ENCODE data around the gene SPG11. TPM values are rescaled to one million over a fixed set of nuclear protein-coding genes. Genes with fewer than 3 reads are reported as not detected.

The SPG11 gene
- total RNA-seq, 1 experiment from 2014 or later = 38.3 TPM

GRCh38 chr15:44670087-44670950, 6.9 kb upstream of the SPG11 start:
- Histone ChIP-seq H3K23ac (ENCODE audit: insufficient read length, low read depth, low read length) (no peak overlapping the region), H2BK5ac (ENCODE audit: insufficient read length, low read length) (no peak overlapping the region), H3K14ac (ENCODE audit: insufficient read depth, low read length) (no peak overlapping the region), H4K91ac (ENCODE audit: insufficient read length, low read depth, low read length) (no peak overlapping the region), H2BK20ac (ENCODE audit: low read depth, low read length, poor library complexity, severe bottlenecking) (no peak overlapping the region), H4K8ac (replicated peaks; ENCODE audit: insufficient read length, low read depth, low read length) (no peak overlapping the region), H2BK15ac (ENCODE audit: low read depth, low read length) (no peak overlapping the region), H3K27me3 (ENCODE audit: insufficient read depth, low read length) (no peaks in the 10 kb centered on the region), H3K56ac (ENCODE audit: insufficient read length, low read depth, low read length) (no peak overlapping the region), H3K27ac (ENCODE audit: insufficient read length, low read depth, low read length) (no peak overlapping the region), H2AK5ac (ENCODE audit: insufficient read length, low read length) (no peak overlapping the region), H3K23me2 (ENCODE audit: insufficient read length, low read depth, low read length, poor library complexity, severe bottlenecking) (no peaks in the 10 kb centered on the region), H3K79me1 (ENCODE audit: insufficient read depth, low read depth, low read length, poor library complexity, severe bottlenecking) (no peaks in the 10 kb centered on the region), H3K9me3 (ENCODE audit: control insufficient read depth, low read depth, low read length) (no peaks in the 10 kb centered on the region), H3T11ph (ENCODE audit: low read length) (no peak overlapping the region), H4K20me1 (ENCODE audit: control insufficient read depth, insufficient read depth, insufficient read length) (no peaks in the 10 kb centered on the region), H3K4me2 (ENCODE audit: insufficient read depth, insufficient read length, low read length) (no peak overlapping the region), H3K18ac (ENCODE audit: insufficient read length, low read depth, low read length) (no peak overlapping the region), H3K4ac (ENCODE audit: low read depth, low read length) (no peak overlapping the region), H2BK120ac (ENCODE audit: low read depth, low read length, poor library complexity, severe bottlenecking) (no peak overlapping the region), H2BK12ac (ENCODE audit: insufficient read length, low read depth, low read length) (no peak overlapping the region), H4K5ac (ENCODE audit: insufficient read length, low read depth, low read length) (no peak overlapping the region), H2AFZ (ENCODE audit: low read length) (no peak overlapping the region), H3K9ac (ENCODE audit: extremely low read depth, insufficient read length, low read length) (no peak overlapping the region), H3K79me2 (ENCODE audit: insufficient read depth, low read length) (no peaks in the 10 kb centered on the region), H3K4me1 (ENCODE audit: insufficient read depth, low read length) (no peaks in the 10 kb centered on the region)
- H3K4me3 Mint-ChIP-seq = no peak overlapping the region
- H3K36me3 Mint-ChIP-seq (ENCODE audit: insufficient read depth in 1 of 3, low read depth in 3 of 3) = no peaks in the 10 kb centered on the region; a peak in 1 of 7 replicates
- TF ChIP-seq CTCF (conservative IDR thresholded peaks at IDR 0.05) = no peak
- no peaks in the 10 kb centered on the region for H3K9me3 Mint-ChIP-seq
- no peak overlapping the region for H3K27ac Mint-ChIP-seq
- H3K4me1 Mint-ChIP-seq = peaks cover 10 to 11% of the 10 kb centered on the region in 2 experiments
- peaks cover 3% of the 10 kb centered on the region for H3K27me3 Mint-ChIP-seq (ENCODE audit: low read depth)
- WGBS (ENCODE audit: extremely low coverage, insufficient read length, low lambda C conversion rate) = no CpG with 5 or more reads among the region's 6 CpGs
- no peak for DNase-seq
